ENCODE measurements around the gene TMEM205.

DNA sequence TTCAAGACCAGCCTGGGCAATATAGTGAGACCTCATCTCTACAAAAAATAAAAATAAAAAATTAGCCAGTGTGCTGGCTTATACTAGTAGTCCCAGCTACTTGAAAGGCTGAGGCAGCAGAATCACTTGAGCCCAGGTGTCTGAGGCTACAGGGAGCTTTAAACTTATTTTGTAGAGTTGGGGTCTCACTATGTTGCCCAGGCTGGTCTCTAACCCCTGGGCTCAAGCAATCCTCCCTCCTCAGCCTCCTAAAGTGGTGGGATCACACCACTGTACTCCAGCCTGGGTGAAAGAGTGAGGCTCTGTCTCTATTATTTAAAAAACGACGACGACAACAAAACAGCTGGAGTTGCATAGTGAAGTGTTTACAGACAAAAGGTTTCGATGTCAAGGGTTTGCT is 14.6 kb downstream of the TMEM205 start:
- TF ChIP-seq FOXK2 (IDR thresholded peaks at IDR 0.05) (no peak), FOXA1 (IDR thresholded peaks at IDR 0.05) (no peak), BHLHE40 (IDR thresholded peaks at IDR 0.05; ENCODE audit: borderline replicate concordance) (no peak), CTBP1 (IDR thresholded peaks at IDR 0.05; ENCODE audit: borderline replicate concordance) (no peak), SUZ12 (IDR thresholded peaks at IDR 0.05) (no peak), SP1 (IDR thresholded peaks at IDR 0.05) (no peak)

All from HEK293T (cell line).